Heart right ventricle (tissue), 16 donors: Measurements from ENCODE around the gene TTC34. TPM values are rescaled to one million over a fixed set of nuclear protein-coding genes. Genes with fewer than 3 reads are reported as not detected.
"Not testable (repeated sequence)": the region's sequence is repeated elsewhere in the genome, so short reads cannot be mapped to it uniquely, and the experiment has no call there.

Experiments
- ATAC-seq, 8 donors: fragments of 200-7000 bp; cut with Tn5 transposase; one replicate each; pipeline ENCODE4 v1.9.1; 2020; ENCODE audit warnings: mild to moderate bottlenecking in 8 of 8, moderate library complexity in 8 of 8, moderate number of reproducible peaks in 1 of 8
- DNase-seq, 2 donors: peaks; one replicate each; pipeline ENCODE4 v3.0.0-alpha.2; 2020
- H3K27ac ChIP-seq, 10 donors: fragments of 200-600 bp; sonication (generic) in 2 of 10; one replicate each; pipeline versions ENCODE4 v1.5.0 to v1.8.0; 2020 to 2022; ENCODE audit warnings: mild to moderate bottlenecking in 3 of 10
- H3K27me3 ChIP-seq, 7 donors: fragments of 200-600 bp; one replicate each; pipeline ENCODE4 v1.8.0; 2021 to 2022; ENCODE audit warnings: mild to moderate bottlenecking in 2 of 7
- H3K36me3 ChIP-seq, 9 donors: fragments of 200-600 bp; sonication (generic) in 1 of 9; one replicate each; pipeline versions ENCODE4 v1.5.0 to v1.8.0; 2020 to 2022; ENCODE audit warnings: mild to moderate bottlenecking in 2 of 9
- H3K4me1 ChIP-seq, 9 donors: fragments of 200-600 bp; sonication (generic) in 1 of 9; one replicate each; pipeline versions ENCODE4 v1.5.0 to v1.8.0; 2020 to 2022; ENCODE audit warnings: mild to moderate bottlenecking in 4 of 9
- H3K4me3 ChIP-seq, 10 donors: fragments of 200-600 bp; sonication (generic) in 2 of 10; one replicate each; pipeline versions ENCODE4 v1.5.0 to v1.8.0; 2020 to 2022; ENCODE audit warnings: mild to moderate bottlenecking in 7 of 10, moderate library complexity in 2 of 10
- H3K9me3 ChIP-seq, 11 donors: fragments of 200-600 bp in 10 of 11; sonication (generic) in 2 of 11; one replicate each; pipeline versions ENCODE4 v1.5.0 to v1.8.0; 2013 to 2022; ENCODE audit warnings: mild to moderate bottlenecking in 2 of 11, control low read depth in 1 of 11, moderate library complexity in 1 of 11
- CTCF ChIP-seq, 9 donors: fragments of 200-600 bp; sonication (generic) in 2 of 9; IDR thresholded peaks; one replicate each; pipeline versions ENCODE4 v1.5.0 to v1.8.0; 2021 to 2022; ENCODE audit warnings: antibody characterized with exemption in 9 of 9, mild to moderate bottlenecking in 5 of 9, moderate library complexity in 1 of 9
- whole genome bisulfite sequencing, 2 donors: extraction: QIAGEN DNeasy Blood & Tissue Kit; methylation state at CpG; one replicate each; pipeline ENCODE4 v1.1.7; 2013; ENCODE audit warnings: inconsistent platforms in 1 of 2; 5-methylcytosine and 5-hydroxymethylcytosine counted together
- intact Hi-C, 10 donors: fragments of 100-400 bp; cut with DNase I; formaldehyde crosslinking; loops; one replicate each; pipeline versions ENCODE4 v1.11.1 to v1.14.2; 2022
- polyA plus RNA-seq, 2 donors: library from polyadenylated mRNA; stranded (reverse); fragments of 200-250 nt; gene quantifications; one replicate each; pipeline ENCODE4 v1.2.3, GENCODE V29; 2013
- total RNA-seq, 10 donors: library from RNA; stranded (reverse); fragmentation: NEBNext Ultra II Directional in 3 of 10; extraction: Animal tissue kit (Norgen Biotek cat#: 25700) in 3 of 10; gene quantifications; one replicate each; pipeline versions ENCODE4 v1.2.1 to v1.2.4, GENCODE V29; 2021 to 2023
- donor health status: Arrhythmogenic right ventricular cardiomyopathy.
- donor health status: ischemic (EF 13 %, LVEDD 7.1; RV severe dilation, severe dysfunction).
- donor health status: healthy with polysubstance abuse.
- donor health status: DM: no; HTN: yes; CAD: no.
- donor health status: DM: no; HTN: no; CAD: no.
- donor health status: ischemic (EF 25% LVEDD 6.9; RV normal size, moderate dysfunction).
- donor health status: ischemic (EF 25% LVEDD 5.7; RV mildly dilated, moderate dysfunction).
- donor health status: healthy.
- donor health status: DM: yes; HTN: yes; CAD: no.
- donor health status: Ischemic cardiomyopathy.
- donor health status: ischemic (EF 35%, LVEDD 5.7; RV mildly dilated, moderate dysfunction).
- donor health status: nonischemic (EF 11% LVEDD 7.7; RV severe dilation, severe dysfunction).
- donor health status: DM: yes; HTN: yes; CAD: no.
- donor health status: PGD.
- donor health status: ischemic (EF 29% LVEDD 5.4; RV normal size, mild dysfunction).
- donor health status: nonischemic (EF 23%, LVEDD 6.1; RV moderate dilation, normal function).

Gene TTC34
- total and polyA plus RNA-seq, 12 donors = 0.03 to 0.74 (median 0.42) TPM

- DNase-seq (no peak), ATAC-seq (peak in 1 of 8 donors; percentile 24)
- no peaks in the 10 kb centered on the region for H3K36me3 ChIP-seq
- no peak overlapping the region for H3K4me3 ChIP-seq
- 8% methylated on average over 42 to 46 of the region's 46 CpGs for WGBS, 2 donors
- no peak for TF ChIP-seq CTCF (IDR thresholded peaks at IDR 0.05)
- H3K9me3 ChIP-seq = no peaks in the 10 kb centered on the region
- intact Hi-C loops = no loop called here
- no peak overlapping the region for H3K27ac ChIP-seq
- H3K27me3 ChIP-seq = peaks cover 26 to 85% (median 79%) of the 10 kb centered on the region in 7 donors
- H3K4me1 ChIP-seq = peaks cover 0 to 14% (median 4%) of the 10 kb centered on the region in 9 donors
These were observed 173.1 kb downstream of the TTC34 start for GRCh38 chr1:2628191-2628932.

DNA sequence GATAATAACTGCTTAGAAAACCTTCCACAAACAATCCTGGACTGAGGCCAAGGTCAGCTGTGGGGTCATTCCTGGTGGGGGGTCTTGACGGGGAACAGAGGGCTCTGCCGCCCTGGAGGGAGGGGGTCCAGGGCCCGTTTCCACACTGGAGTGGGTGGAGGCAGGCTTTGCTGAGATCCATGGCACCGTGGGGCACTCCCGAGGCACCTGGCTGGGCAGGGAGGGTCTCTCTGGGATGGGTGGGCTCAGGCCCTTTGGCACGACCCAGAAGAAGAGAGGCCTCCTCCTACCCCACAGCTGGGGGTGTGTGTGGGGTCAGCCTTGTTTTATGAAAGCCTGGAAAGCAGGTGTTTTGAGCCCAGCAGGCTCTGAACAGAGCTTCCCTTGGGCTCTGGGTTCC is 173.7 kb downstream of the TTC34 start:
- peaks cover 0 to 9% (median 0%) of the 10 kb centered on the region in 9 donors for H3K4me1 ChIP-seq
- 30 to 34% methylated on average over 6 of the region's 6 CpGs for whole genome bisulfite sequencing, 2 donors
- peaks cover 21 to 79% (median 73%) of the 10 kb centered on the region in 7 donors for H3K27me3 ChIP-seq
- H3K36me3 ChIP-seq = no peaks in the 10 kb centered on the region
- no peak overlapping the region for H3K27ac ChIP-seq
- ATAC-seq = no peak
- H3K9me3 ChIP-seq = no peaks in the 10 kb centered on the region
- DNase-seq = no peak
- intact Hi-C loops = no loop called here
- TF ChIP-seq CTCF (IDR thresholded peaks at IDR 0.05) = no peak
- no peak overlapping the region for H3K4me3 ChIP-seq

DNA sequence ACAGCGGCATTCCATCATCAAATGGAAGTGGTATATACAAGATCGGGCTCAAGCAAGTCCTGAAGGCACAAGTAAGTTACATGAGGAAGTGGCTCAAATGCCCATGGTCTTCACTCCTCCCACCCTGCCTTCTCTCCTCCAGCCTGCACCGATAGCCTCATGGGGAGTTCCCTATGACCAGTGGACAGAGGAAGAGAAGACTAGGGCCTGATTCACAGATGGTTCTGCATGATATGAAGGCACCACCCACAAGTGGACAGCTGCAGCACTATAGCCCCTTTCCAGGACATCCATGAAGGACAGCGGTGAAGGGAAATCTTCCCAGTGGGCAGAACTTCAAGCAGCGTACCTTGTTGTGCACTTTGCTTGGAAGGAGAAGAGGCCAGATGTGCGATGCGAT is 175.7 kb downstream of the TTC34 start:
- H3K27ac ChIP-seq, H3K4me1 ChIP-seq, ATAC-seq, H3K9me3 ChIP-seq, H3K4me3 ChIP-seq, intact Hi-C loops, DNase-seq, H3K36me3 ChIP-seq: not testable (repeated sequence)
- peaks cover 21 to 72% (median 58%) of the 10 kb centered on the region in 7 donors for H3K27me3 ChIP-seq
- WGBS, 2 donors = 63 to 76% methylated on average over 7 of the region's 7 CpGs

GRCh38 chr1:2625311-2625710 is 176.2 kb downstream of the TTC34 start:
- Histone ChIP-seq H3K4me1 (peaks cover 0 to 9% (median 0%) of the 10 kb centered on the region in 9 donors), H3K9me3 (peaks cover 0 to 2% (median 0%) of the 10 kb centered on the region in 11 donors), H3K36me3 (no peaks in the 10 kb centered on the region), H3K27me3 (peaks cover 21 to 72% (median 57%) of the 10 kb centered on the region in 7 donors), H3K4me3 (no peak overlapping the region), H3K27ac (no peak overlapping the region)
- intact Hi-C loops = no loop called here
- 85 to 86% methylated on average over 10 of the region's 10 CpGs for WGBS, 2 donors
- TF ChIP-seq CTCF (IDR thresholded peaks at IDR 0.05) = no peak
- ATAC-seq (no peak), DNase-seq (no peak)
